ENCODE measurements around the gene KCTD2.

KCTD2 gene

DNA sequence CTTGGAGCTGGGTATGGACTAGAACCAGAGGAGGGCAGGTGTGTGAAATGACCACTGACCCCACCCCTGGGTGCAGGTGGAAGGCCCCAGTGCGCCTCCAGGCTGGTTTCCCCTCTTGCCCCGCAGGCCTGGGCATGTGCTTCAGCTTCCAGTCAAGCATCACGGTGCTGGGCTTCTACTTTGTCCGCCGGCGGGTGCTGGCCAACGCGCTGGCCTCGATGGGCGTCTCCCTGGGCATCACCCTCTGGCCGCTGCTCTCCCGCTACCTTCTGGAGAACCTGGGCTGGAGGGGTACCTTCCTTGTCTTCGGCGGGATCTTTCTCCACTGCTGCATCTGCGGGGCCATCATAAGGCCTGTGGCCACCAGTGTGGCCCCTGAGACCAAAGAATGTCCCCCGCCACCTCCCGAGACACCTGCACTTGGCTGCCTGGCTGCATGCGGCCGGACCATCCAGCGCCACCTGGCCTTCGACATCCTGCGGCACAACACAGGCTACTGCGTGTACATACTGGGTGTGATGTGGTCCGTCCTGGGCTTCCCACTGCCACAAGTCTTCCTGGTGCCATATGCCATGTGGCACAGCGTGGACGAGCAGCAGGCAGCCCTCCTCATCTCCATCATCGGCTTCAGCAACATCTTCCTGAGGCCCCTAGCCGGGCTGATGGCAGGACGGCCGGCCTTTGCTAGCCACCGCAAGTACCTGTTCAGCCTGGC is 53.0 kb downstream of the KCTD2 start:
- DNase-seq (ENCODE audit: low spot score), result no peak

DNA sequence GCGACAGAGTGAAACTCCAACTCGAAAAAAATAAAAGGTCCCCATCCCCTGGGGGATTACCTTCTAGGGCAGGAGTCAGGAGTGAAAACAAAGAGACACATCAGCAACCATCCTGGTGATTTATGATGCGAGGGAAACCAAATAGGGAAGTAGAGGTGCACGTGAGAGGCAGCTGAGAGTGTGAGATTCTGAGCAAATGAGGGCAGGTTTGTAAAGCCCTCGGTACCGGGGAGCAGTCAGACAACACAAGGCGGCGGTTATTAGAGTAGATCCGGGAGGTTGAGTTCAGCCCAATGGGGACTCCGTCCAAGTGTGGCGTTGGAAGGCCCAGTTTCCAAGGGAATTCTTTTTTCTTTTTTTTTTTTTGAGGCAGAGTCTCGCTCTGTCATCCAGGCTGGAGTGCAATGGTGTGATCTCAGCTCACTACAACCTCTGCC is 55.4 kb downstream of the KCTD2 start:
- DNase-seq (ENCODE audit: low spot score), result no peak

DNA sequence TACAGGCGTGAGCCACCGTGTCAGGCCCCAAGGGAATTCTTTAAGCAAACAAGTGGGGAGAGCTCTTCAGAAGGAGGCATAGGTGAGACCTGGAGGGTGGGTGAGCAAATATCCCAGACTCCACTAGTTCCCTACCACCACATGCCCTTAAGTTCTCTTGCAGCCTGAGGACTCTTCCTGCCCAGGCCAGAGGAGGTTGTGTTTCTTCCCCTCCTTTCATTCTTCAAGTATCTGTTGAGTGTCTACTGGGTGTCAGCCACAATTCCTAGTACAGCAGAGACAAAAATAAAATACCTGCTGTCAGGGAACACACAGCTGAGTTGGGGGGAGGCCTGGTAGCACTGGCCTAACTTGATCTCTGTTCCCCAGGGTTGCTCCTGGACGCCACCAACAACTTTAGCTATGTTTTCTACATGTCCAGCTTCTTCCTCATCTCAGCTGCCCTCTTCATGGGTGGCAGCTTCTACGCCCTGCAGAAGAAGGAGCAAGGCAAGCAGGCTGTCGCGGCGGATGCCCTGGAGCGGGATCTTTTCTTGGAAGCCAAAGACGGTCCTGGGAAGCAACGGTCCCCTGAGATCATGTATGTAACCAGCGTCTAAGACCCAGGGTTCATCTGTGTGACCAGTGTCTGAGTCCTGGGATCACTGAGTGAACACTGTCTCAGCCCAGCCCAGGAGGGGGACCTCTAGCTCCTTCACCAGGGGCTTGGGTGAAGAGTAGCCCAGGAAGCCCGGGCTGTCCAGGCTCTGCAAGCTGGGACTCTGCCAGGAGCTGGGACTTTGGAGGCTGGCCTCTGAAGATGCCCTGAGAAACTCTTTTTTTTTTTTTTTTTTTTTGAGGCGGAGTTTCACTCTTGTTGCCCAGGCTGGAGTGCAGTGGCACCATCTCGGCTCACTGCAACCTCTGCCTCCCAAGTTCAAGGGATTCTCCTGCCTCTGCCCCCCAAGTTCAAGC is 56.9 kb downstream of the KCTD2 start:
- no peak for DNase-seq (ENCODE audit: low spot score)

DNA sequence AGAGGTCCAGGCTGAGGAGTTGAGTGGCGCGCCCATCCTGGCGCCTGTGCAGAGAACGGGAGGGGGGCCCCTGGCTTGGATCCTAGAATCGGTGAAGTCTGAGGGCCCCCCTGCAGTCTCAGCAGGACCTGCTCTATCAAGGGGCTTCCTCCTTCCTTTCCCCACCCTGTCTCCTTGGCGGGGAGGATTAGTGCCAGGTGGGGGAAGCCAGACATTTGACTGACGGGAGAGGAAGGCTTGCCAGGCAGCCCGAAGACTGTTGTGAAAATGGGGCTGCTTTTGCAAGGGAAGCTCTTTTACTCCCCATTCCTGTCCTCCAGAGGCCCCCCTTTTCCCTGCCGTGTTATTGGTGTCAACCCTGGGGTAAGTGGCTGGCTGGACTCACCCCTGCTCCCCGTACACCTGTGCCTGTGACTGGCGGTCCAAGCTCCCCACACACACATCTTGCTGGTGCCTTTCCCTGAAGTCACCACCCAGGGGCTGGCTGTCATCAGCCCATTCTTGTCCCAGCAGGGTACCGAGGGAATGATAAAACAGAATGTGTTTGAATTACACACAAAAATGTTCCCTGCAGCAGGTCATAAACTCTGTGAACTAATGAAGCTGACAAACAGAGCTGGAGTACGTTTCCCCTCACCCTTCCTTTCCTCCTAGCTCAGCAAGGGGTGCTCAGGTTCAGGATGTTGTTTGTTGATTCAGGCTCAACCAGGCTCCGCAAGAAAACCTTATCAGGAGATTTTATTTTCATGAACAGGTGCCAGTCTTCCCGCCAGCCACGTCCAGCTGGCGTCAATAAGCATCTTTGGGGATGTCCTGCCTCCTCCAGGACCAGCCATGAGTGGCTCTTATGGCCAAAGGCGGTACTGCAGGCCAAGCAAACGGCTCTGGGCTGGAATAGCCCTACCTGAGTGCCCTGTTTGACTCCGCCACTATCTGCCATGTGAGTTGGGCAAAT is 58.4 kb downstream of the KCTD2 start:
- DNase-seq (ENCODE audit: low spot score), result peak; percentile 81

DNA sequence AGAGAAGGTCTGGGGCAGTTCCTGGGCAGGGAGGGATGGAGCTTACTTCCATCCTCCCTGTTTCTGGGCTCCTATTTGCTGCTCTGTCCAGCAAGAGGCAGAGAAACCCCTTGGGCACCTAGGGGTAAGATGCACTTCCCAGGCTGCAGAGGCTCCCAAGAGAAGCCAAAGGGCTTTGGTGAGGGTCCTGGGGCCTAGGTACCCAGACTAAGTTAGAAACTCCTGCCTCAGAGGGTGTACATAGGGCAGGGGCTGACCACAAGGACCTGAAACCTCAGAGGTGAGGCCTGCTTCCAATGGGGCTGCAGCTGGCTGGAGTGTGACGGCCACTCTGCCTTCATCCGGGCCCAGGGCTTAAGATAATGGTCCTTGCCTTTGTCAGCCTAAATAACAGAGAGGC is 61.2 kb downstream of the KCTD2 start:
- DNase-seq (ENCODE audit: low spot score), result no peak

DNA sequence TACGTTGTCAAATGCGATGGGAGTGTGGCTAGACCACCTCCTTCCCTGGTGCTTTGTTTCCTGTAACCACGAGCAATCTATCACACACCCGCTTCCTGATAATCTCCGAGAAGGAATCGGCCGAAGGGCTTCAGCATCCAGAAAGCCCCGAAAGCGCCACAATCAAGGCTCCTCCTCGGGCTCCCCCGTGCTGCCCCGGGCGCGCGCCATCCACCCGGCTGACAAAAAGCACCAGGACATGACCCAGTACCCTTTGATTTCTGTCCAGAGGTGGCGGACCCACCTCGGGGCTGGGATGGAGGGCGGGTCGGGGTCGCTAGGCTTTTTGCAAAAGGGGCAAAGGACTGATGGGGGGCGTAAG is 62.0 kb downstream of the KCTD2 start:
- DNase-seq (ENCODE audit: low spot score), result no peak

DNA sequence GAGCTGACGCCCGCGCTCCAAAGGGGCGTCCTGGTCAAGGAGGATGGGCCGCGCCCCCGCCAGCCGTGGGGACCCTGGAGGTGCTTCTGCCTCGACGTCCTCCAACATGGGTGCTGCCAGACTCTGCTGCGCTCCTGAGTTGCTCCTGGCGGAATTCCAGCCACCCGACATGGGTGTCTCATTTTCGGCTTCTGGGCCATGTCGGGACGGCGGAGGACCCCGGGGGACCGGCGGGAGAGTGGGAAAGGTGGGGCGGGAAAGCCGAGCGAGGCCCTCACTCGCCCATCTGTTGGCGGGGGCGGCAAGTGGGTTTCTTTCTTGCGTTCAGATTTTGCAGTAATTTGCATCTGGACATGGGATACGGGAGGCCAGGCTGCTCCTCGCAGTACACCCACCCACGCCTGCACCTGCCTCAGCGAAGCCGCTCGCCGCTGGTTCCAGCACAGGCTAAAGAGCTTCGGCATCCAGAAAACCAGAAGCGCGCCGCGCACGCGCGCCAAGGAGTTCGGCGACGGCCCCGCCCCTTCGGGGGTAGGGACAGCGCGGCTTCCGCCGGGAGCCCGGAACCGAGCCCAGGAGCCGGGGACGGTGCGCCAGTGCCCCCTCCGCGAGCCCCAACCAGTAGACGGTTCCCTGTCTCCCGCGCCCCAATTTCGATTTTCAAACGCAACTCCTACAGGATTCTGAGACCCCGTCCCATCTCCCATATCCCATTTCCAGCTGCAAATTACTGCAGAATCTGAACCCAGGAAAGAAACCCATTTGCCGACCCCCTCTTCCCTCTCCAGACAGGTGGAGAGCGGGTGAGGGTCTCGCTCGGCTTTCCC is 62.6 kb downstream of the KCTD2 start, which contains the start of gene ARMC7:
TSS of gene ARMC7 (plus strand) at position 563 of the 827 bp plus-strand sequence. CDS start 320 bp downstream, outside the sequence.
- peak; percentile 98 for DNase-seq (ENCODE audit: low spot score)

DNA sequence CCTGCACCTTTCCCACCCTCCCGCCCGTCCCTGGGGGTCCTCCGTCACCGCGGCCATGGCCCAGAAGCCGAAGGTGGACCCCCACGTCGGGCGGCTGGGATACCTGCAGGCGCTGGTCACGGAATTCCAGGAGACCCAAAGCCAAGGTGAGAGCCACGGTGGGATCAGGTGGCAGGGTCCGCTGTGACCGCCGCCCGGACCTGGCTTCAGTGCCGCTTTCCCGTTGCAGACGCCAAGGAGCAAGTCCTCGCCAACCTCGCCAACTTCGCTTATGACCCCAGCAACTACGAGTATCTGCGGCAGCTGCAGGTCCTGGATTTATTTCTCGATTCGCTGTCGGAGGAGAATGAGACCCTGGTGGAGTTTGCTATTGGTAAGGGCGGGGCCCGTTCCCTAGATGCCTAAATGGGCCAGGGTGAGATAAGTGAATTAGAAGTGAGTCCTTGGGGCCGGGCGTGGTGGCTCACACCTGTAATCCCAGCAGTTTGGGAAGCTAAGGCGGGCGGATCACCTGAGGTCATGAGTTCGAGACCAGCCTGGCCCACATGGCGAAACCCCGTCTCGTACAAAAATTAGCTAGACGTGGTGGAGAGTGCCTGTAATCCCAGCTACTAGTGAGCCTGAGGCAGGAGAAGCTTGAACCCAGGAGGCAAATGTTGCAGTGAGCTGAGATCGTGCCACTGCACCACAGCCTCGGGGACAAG is 63.4 kb downstream of the KCTD2 start:
- no peak for DNase-seq (ENCODE audit: low spot score)

DNA sequence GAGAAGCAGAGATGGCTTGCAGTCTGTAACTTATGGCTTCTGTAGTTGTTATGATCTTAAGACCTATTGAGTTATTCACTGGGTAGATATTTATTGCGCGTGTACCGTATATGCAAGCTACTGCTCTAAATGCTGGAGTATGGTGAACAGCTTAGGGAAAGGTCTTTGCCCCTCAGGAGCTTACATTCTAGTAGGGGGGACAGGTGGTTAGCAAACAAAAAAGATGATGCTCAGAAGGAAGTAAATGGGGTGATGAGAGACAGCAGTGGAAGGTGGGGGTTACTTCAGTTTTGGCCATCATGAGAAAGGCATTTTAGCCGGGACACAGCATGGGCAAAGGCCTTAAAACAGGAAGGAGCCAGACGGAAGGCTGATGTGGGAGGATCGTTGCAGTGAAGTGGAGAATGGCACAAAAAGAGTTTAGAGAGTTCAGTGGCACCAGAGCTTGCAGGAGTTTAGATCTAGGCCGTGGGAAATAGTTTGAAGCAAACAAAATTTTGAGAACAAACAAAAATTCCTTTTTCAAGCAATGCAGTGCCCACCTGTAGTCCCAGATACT is 64.8 kb downstream of the KCTD2 start:
- DNase-seq (ENCODE audit: low spot score), result no peak

DNA sequence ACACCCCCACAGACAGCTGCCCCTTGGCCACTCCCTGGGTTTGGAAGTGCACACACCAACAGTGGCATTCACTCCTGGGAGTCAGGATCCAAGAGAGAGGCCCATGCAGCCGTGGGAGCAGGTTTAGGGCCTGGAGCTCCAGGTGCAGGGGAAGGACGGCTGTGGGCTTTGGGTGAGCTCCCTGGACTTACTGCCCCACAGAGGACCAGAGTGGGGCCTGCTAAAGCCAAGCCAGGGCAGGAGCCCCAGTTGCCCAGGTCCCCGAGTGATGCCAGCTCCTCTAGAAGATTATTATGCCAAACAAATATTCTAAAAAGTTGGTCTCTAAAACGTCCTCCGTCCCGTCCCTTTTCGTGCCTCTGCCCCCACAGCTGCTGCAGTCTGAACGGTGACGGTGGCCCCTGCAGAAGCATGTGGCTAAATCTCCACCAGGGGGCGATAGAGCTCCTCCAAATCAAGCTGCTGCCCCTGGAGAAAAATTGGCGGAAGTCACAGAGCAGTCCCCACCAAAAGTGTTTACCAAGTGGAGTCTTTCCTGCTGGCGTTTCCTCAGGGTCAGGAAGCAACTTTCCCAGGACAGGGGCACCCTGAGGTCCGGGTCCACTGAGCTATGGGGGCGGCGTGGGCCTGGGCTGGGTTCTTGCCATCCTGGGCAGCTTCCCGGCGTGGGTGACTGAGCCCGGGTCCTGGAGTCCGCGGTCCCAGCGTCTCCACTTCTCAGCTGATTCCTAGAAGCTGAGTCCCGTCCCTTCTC is 67.0 kb downstream of the KCTD2 start:
- peak; percentile 89 for DNase-seq (ENCODE audit: low spot score)

DNA sequence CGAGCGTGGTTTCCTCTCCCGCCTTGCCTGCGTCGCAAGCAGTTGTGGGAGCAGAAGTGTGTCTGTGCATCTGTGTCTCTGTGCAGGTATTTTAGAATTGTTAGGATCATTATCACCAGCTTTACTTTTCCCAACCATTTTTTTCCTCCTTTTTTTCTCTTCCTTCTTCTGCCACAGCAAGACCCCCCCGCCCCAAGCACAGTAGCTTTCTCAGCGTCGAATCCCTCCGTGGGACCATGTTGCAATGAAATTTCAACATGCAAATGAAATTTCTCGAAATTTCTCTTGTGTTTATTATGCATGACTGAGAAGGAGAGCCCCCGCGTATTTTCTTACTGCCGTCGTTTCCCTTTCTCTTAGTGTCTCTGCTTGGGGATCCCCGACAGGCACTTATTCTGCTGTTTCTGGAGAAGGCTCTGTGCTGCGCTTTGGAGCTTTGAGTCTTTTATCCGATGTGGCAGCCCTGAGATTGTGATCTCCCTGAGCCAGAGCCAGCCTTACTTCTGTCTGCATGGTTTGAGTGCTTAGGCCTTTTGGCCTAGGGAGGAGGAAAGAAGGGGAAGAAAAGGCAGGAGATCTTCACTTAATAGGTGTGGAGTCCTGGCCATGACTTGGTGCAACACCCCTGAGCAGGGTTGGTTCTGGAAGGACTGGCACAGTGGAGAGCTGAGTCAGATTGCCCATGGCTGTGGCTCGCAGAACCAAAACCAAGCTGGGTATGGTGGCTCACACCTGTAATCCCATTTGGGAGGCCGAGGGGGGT is 67.7 kb downstream of the KCTD2 start:
- no peak for DNase-seq (ENCODE audit: low spot score)
